HEK293 (cell line): ENCODE results near the gene LRRC8C.

Experiments
- EGR2 ChIP-seq: fragments of 450-650 bp; formaldehyde crosslinking; IDR thresholded peaks from 2 replicates; pipeline ENCODE4 v1.5.1; 2016; ENCODE audit warnings: low read depth, missing biosample characterization, missing genetic modification characterization
- FEZF1 ChIP-seq: fragments of 450-650 bp; formaldehyde crosslinking; IDR thresholded peaks from 2 replicates; pipeline ENCODE4 v1.5.1; 2016; ENCODE audit warnings: missing biosample characterization, missing genetic modification characterization
- KLF10 ChIP-seq: fragments of 450-650 bp; IDR thresholded peaks from 2 replicates; pipeline ENCODE4 v1.5.1; 2018; ENCODE audit warnings: missing biosample characterization, mild to moderate bottlenecking, missing genetic modification characterization
- KLF8 ChIP-seq: fragments of 450-650 bp; formaldehyde crosslinking; IDR thresholded peaks from 2 replicates; pipeline ENCODE4 v1.5.1; 2016; ENCODE audit warnings: missing biosample characterization, missing genetic modification characterization
- MYNN ChIP-seq: fragments of 450-650 bp; formaldehyde crosslinking; IDR thresholded peaks from 2 replicates; pipeline ENCODE4 v1.5.1; 2016; ENCODE audit warnings: missing biosample characterization, missing genetic modification characterization, borderline replicate concordance
- SCRT2 ChIP-seq: fragments of 450-650 bp; formaldehyde crosslinking; IDR thresholded peaks from 2 replicates; pipeline ENCODE4 v1.5.1; 2016; ENCODE audit warnings: missing biosample characterization, missing genetic modification characterization
- SP7 ChIP-seq: fragments of 450-650 bp; formaldehyde crosslinking; IDR thresholded peaks from 2 replicates; pipeline ENCODE4 v1.5.1; 2016; ENCODE audit warnings: missing biosample characterization, missing genetic modification characterization
- WT1 ChIP-seq: fragments of 450-650 bp; formaldehyde crosslinking; IDR thresholded peaks from 2 replicates; pipeline ENCODE4 v1.5.1; 2016; ENCODE audit warnings: missing biosample characterization, missing genetic modification characterization
- YY1 ChIP-seq: fragments of 450-650 bp; formaldehyde crosslinking; IDR thresholded peaks from 2 replicates; pipeline ENCODE4 v1.5.1; 2018; ENCODE audit warnings: missing biosample characterization, missing genetic modification characterization
- ZNF112 ChIP-seq: fragments of 450-650 bp; formaldehyde crosslinking; IDR thresholded peaks from 2 replicates; pipeline ENCODE4 v1.5.0; 2017; ENCODE audit warnings: missing biosample characterization, missing genetic modification characterization
- ZNF132 ChIP-seq: fragments of 450-650 bp; formaldehyde crosslinking; IDR thresholded peaks from 2 replicates; pipeline ENCODE4 v1.5.1; 2017; ENCODE audit warnings: missing biosample characterization, missing genetic modification characterization, borderline replicate concordance
- ZNF146 ChIP-seq: fragments of 450-650 bp; formaldehyde crosslinking; IDR thresholded peaks from 2 replicates; pipeline ENCODE4 v1.5.1; 2016; ENCODE audit warnings: missing biosample characterization, missing genetic modification characterization
- ZNF2 ChIP-seq: fragments of 450-650 bp; formaldehyde crosslinking; IDR thresholded peaks from 2 replicates; pipeline ENCODE4 v1.5.1; 2016; ENCODE audit warnings: missing biosample characterization, missing genetic modification characterization
- ZNF391 ChIP-seq: fragments of 450-650 bp; formaldehyde crosslinking; IDR thresholded peaks from 2 replicates; pipeline ENCODE4 v1.5.1; 2016; ENCODE audit warnings: low read depth, missing biosample characterization, missing genetic modification characterization, borderline replicate concordance
- ZNF433 ChIP-seq: fragments of 450-650 bp; formaldehyde crosslinking; IDR thresholded peaks from 2 replicates; pipeline ENCODE4 v1.5.1; 2016; ENCODE audit warnings: missing biosample characterization, missing genetic modification characterization, low read depth
- ZNF558 ChIP-seq: fragments of 450-650 bp; formaldehyde crosslinking; IDR thresholded peaks from 2 replicates; pipeline ENCODE4 v1.5.1; 2016; ENCODE audit warnings: missing biosample characterization, missing genetic modification characterization
- ZNF560 ChIP-seq: fragments of 450-650 bp; formaldehyde crosslinking; IDR thresholded peaks from 2 replicates; pipeline ENCODE4 v1.5.1; 2017; ENCODE audit warnings: missing biosample characterization, missing genetic modification characterization, borderline replicate concordance
- ZNF561 ChIP-seq: fragments of 450-650 bp; IDR thresholded peaks from 2 replicates; pipeline ENCODE4 v1.5.1; 2018; ENCODE audit warnings: missing biosample characterization, missing genetic modification characterization, borderline replicate concordance
- ZNF596 ChIP-seq: fragments of 450-650 bp; IDR thresholded peaks from 2 replicates; pipeline ENCODE4 v1.5.0; 2018; ENCODE audit warnings: missing biosample characterization, mild to moderate bottlenecking, missing genetic modification characterization, moderate library complexity
- ZNF621 ChIP-seq: fragments of 450-650 bp; formaldehyde crosslinking; IDR thresholded peaks from 2 replicates; pipeline ENCODE4 v1.5.1; 2017; ENCODE audit warnings: missing biosample characterization, missing genetic modification characterization
- ZNF660 ChIP-seq: fragments of 450-650 bp; IDR thresholded peaks from 2 replicates; pipeline ENCODE4 v1.5.1; 2018; ENCODE audit warnings: missing biosample characterization, mild to moderate bottlenecking, missing genetic modification characterization
- ZNF791 ChIP-seq: fragments of 450-650 bp; formaldehyde crosslinking; IDR thresholded peaks from 2 replicates; pipeline ENCODE4 v1.5.1; 2016; ENCODE audit warnings: missing biosample characterization, missing genetic modification characterization
- ZNF843 ChIP-seq: fragments of 450-650 bp; formaldehyde crosslinking; IDR thresholded peaks from 2 replicates; pipeline ENCODE4 v1.5.1; 2016; ENCODE audit warnings: missing biosample characterization, missing genetic modification characterization
- TF ChIP-seq, protein P1 (sequence below): fragments of 450-650 bp; formaldehyde crosslinking; IDR thresholded peaks from 2 replicates; pipeline ENCODE4 v1.5.1; 2017; ENCODE audit warnings: missing biosample characterization, missing genetic modification characterization
- TF ChIP-seq, protein P2 (sequence below): fragments of 450-650 bp; formaldehyde crosslinking; IDR thresholded peaks from 2 replicates; pipeline ENCODE4 v1.5.1; 2017; ENCODE audit warnings: missing biosample characterization, missing genetic modification characterization
- TF ChIP-seq, protein P3 (sequence below): IDR thresholded peaks from 2 replicates; pipeline ENCODE4 v1.6.1; 2011; ENCODE audit warnings: mild to moderate bottlenecking, low read depth, low read length, borderline replicate concordance
- TF ChIP-seq, protein P4 (sequence below): fragments of 450-650 bp; IDR thresholded peaks from 2 replicates; pipeline ENCODE4 v1.5.1; 2018; ENCODE audit warnings: missing biosample characterization, missing genetic modification characterization
- TF ChIP-seq, protein P5 (sequence below): fragments of 450-650 bp; formaldehyde crosslinking; IDR thresholded peaks from 2 replicates; pipeline ENCODE4 v1.5.1; 2016; ENCODE audit warnings: missing biosample characterization, missing genetic modification characterization
- TF ChIP-seq, protein P6 (sequence below): fragments of 450-650 bp; formaldehyde crosslinking; IDR thresholded peaks from 2 replicates; pipeline ENCODE4 v1.5.1; 2017; ENCODE audit warnings: missing biosample characterization, missing genetic modification characterization
- TF ChIP-seq, protein P7 (sequence below): sonication (generic); formaldehyde crosslinking; IDR thresholded peaks from 2 replicates; pipeline ENCODE4 v1.8.1; 2022; ENCODE audit warnings: mild to moderate bottlenecking, moderate library complexity, missing genetic modification reagents

Gene LRRC8C

DNA sequence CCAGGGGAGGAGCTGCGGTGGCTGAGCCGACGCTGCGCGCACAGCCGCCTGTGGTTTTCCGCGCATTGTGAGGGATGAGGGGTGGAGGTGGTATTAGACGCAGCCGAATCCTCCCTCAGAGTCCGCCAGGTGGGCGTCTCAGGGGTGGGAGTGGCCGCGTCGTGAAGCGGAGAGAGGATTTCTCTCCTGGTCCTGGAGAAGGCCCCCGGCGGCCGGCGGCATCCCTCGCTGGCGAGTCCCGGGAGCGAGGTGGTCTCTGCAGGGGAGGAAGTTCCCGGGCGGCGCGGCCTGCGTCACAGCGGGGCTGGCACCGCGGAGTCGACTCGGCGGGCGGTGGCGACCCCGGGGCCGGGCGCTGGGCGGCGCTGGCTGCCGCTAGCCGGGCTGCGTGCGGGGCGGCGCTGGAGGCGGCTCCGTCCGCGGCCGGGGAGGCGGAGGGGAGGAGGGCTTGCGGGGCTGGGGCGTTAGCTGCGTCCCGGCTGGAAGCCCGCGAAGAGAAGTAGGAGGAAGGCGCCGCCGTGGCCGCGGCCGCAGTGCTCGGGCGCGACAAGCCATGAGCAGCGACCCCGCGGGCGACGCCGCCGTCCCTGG, at the start of gene LRRC8C (continued):
- no peak; the same call in 1 of the 2 replicates for TF ChIP-seq SP7 (tag by site-specific recombination)
- TF ChIP-seq, protein P1, sequence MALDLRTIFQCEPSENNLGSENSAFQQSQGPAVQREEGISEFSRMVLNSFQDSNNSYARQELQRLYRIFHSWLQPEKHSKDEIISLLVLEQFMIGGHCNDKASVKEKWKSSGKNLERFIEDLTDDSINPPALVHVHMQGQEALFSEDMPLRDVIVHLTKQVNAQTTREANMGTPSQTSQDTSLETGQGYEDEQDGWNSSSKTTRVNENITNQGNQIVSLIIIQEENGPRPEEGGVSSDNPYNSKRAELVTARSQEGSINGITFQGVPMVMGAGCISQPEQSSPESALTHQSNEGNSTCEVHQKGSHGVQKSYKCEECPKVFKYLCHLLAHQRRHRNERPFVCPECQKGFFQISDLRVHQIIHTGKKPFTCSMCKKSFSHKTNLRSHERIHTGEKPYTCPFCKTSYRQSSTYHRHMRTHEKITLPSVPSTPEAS (tag by site-specific recombination), result no peak
- no peak for TF ChIP-seq SCRT2 (tag by site-specific recombination)
- no peak for TF ChIP-seq ZNF843 (tag by site-specific recombination)
- TF ChIP-seq ZNF391 (tag by site-specific recombination), result 0 out of 2 replicates have a peak, but pooled peaks have one; percentile 23
- TF ChIP-seq, protein P2, sequence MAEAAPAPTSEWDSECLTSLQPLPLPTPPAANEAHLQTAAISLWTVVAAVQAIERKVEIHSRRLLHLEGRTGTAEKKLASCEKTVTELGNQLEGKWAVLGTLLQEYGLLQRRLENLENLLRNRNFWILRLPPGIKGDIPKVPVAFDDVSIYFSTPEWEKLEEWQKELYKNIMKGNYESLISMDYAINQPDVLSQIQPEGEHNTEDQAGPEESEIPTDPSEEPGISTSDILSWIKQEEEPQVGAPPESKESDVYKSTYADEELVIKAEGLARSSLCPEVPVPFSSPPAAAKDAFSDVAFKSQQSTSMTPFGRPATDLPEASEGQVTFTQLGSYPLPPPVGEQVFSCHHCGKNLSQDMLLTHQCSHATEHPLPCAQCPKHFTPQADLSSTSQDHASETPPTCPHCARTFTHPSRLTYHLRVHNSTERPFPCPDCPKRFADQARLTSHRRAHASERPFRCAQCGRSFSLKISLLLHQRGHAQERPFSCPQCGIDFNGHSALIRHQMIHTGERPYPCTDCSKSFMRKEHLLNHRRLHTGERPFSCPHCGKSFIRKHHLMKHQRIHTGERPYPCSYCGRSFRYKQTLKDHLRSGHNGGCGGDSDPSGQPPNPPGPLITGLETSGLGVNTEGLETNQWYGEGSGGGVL, result peak; percentile 56; the same call in 1 of the 2 replicates
- TF ChIP-seq ZNF561 (tag by site-specific recombination), result peak; percentile 59; the same call in 1 of the 2 replicates
- TF ChIP-seq ZNF660 (tag by site-specific recombination), result 0 out of 2 replicates have a peak, but pooled peaks have one; percentile 32
- TF ChIP-seq KLF8 (tag by site-specific recombination), result no peak
- TF ChIP-seq, protein P3, sequence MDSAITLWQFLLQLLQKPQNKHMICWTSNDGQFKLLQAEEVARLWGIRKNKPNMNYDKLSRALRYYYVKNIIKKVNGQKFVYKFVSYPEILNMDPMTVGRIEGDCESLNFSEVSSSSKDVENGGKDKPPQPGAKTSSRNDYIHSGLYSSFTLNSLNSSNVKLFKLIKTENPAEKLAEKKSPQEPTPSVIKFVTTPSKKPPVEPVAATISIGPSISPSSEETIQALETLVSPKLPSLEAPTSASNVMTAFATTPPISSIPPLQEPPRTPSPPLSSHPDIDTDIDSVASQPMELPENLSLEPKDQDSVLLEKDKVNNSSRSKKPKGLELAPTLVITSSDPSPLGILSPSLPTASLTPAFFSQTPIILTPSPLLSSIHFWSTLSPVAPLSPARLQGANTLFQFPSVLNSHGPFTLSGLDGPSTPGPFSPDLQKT, result no peak
- peak; percentile 85 for TF ChIP-seq EGR2 (tag by site-specific recombination)
- TF ChIP-seq, protein P4, sequence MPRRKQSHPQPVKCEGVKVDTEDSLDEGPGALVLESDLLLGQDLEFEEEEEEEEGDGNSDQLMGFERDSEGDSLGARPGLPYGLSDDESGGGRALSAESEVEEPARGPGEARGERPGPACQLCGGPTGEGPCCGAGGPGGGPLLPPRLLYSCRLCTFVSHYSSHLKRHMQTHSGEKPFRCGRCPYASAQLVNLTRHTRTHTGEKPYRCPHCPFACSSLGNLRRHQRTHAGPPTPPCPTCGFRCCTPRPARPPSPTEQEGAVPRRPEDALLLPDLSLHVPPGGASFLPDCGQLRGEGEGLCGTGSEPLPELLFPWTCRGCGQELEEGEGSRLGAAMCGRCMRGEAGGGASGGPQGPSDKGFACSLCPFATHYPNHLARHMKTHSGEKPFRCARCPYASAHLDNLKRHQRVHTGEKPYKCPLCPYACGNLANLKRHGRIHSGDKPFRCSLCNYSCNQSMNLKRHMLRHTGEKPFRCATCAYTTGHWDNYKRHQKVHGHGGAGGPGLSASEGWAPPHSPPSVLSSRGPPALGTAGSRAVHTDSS (tag by site-specific recombination), result peak; percentile 32; the same call in 1 of the 2 replicates
- no peak for TF ChIP-seq ZNF791 (tag by site-specific recombination)
- TF ChIP-seq MYNN (tag by site-specific recombination), result no peak
- TF ChIP-seq WT1, result peak; percentile 35; the same call in 1 of the 2 replicates
- no peak for TF ChIP-seq ZNF558 (tag by site-specific recombination)
- TF ChIP-seq FEZF1 (tag by site-specific recombination), result no peak
- TF ChIP-seq, protein P5, sequence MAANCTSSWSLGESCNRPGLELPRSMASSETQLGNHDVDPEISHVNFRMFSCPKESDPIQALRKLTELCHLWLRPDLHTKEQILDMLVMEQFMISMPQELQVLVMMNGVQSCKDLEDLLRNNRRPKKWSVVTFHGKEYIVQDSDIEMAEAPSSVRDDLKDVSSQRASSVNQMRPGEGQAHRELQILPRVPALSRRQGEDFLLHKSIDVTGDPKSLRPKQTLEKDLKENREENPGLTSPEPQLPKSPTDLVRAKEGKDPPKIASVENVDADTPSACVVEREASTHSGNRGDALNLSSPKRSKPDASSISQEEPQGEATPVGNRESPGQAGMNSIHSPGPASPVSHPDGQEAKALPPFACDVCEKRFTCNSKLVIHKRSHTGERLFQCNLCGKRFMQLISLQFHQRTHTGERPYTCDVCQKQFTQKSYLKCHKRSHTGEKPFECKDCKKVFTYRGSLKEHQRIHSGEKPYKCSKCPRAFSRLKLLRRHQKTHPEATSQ (tag by site-specific recombination), result no peak
- peak; percentile 14; the same call in 1 of the 2 replicates for TF ChIP-seq KLF10 (tag by site-specific recombination)
- TF ChIP-seq, protein P6, sequence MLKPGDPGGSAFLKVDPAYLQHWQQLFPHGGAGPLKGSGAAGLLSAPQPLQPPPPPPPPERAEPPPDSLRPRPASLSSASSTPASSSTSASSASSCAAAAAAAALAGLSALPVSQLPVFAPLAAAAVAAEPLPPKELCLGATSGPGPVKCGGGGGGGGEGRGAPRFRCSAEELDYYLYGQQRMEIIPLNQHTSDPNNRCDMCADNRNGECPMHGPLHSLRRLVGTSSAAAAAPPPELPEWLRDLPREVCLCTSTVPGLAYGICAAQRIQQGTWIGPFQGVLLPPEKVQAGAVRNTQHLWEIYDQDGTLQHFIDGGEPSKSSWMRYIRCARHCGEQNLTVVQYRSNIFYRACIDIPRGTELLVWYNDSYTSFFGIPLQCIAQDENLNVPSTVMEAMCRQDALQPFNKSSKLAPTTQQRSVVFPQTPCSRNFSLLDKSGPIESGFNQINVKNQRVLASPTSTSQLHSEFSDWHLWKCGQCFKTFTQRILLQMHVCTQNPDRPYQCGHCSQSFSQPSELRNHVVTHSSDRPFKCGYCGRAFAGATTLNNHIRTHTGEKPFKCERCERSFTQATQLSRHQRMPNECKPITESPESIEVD (tag by site-specific recombination), result no peak
- TF ChIP-seq ZNF2 (tag by site-specific recombination), result 0 out of 2 replicates have a peak, but pooled peaks have one; percentile 11
- TF ChIP-seq ZNF146, result no peak
- 0 out of 2 replicates have a peak, but pooled peaks have one; percentile 28 for TF ChIP-seq ZNF596
- TF ChIP-seq, protein P7, sequence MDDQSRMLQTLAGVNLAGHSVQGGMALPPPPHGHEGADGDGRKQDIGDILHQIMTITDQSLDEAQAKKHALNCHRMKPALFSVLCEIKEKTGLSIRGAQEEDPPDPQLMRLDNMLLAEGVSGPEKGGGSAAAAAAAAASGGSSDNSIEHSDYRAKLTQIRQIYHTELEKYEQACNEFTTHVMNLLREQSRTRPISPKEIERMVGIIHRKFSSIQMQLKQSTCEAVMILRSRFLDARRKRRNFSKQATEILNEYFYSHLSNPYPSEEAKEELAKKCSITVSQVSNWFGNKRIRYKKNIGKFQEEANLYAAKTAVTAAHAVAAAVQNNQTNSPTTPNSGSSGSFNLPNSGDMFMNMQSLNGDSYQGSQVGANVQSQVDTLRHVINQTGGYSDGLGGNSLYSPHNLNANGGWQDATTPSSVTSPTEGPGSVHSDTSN (CRISPR knock-in tag), result no peak; the same call in 1 of the 2 replicates
- no peak for TF ChIP-seq YY1 (tag by site-specific recombination)
- no peak for TF ChIP-seq ZNF132 (tag by site-specific recombination)
- no peak for TF ChIP-seq ZNF560
- no peak for TF ChIP-seq ZNF621 (tag by site-specific recombination)
- TF ChIP-seq ZNF112 (tag by site-specific recombination), result no peak
- TF ChIP-seq ZNF433, result no peak
